HEK293 (cell line): Measurements from ENCODE around the gene SIGMAR1.

Experiments used
- CTCF ChIA-PET: fragments of 350-600 bp; formaldehyde crosslinking; extraction: SDS; loops from one replicate; lab custom pipeline; 2021; ENCODE audit warnings: antibody characterized with exemption; lab: Yijun Ruan, JAX
- POLR2A ChIA-PET: fragments of 300-600 bp; formaldehyde crosslinking; extraction: SDS; loops from one replicate; lab custom pipeline; 2020; ENCODE audit warnings: antibody characterized with exemption, inconsistent platforms; lab: Yijun Ruan, JAX
- H3K27ac ChIP-seq: fragments of 200-500 bp; sonication (Bioruptor generic); 2 replicates; pipeline ENCODE4 v1.5.1; 2014; ENCODE audit warnings: low read depth, low read length, control low read depth, inconsistent platforms; ENCODE audit errors: extremely low read depth
- H3K36me3 ChIP-seq, 2 experiments: fragments of 200-500 bp in 1 of 2; sonication (Bioruptor generic) in 1 of 2; 1 replicate in 1 of 2; 2 replicates in 1 of 2; pipeline ENCODE4 v1.5.1; 2014 to 2017; ENCODE audit warnings: inconsistent platforms in 2 of 2, low read length in 2 of 2; ENCODE audit not compliant: control insufficient read depth in 2 of 2, insufficient read depth in 1 of 2
- H3K4me1 ChIP-seq: fragments of 200-500 bp; sonication (Bioruptor generic); 2 replicates; pipeline ENCODE4 v1.5.1; 2014; ENCODE audit warnings: mild to moderate bottlenecking, low read length, inconsistent platforms; ENCODE audit not compliant: control insufficient read depth, insufficient read depth
- H3K4me3 ChIP-seq: 2 replicates; pipeline ENCODE4 v1.5.1; 2011; ENCODE audit warnings: low read depth, mild to moderate bottlenecking, control low read depth, low read length, moderate library complexity
- H3K9me3 ChIP-seq: fragments of 200-500 bp; sonication (Bioruptor generic); 2 replicates; pipeline ENCODE4 v1.5.1; 2014; ENCODE audit warnings: low read depth, low read length, inconsistent platforms; ENCODE audit not compliant: control insufficient read depth, insufficient read depth
- BCL11A ChIP-seq: fragments of 450-650 bp; formaldehyde crosslinking; IDR thresholded peaks from 2 replicates; pipeline ENCODE4 v1.5.1; 2016; ENCODE audit warnings: low read depth, missing biosample characterization, missing genetic modification characterization
- KLF9 ChIP-seq: fragments of 450-650 bp; formaldehyde crosslinking; IDR thresholded peaks from 2 replicates; pipeline ENCODE4 v1.5.1; 2016; ENCODE audit warnings: missing biosample characterization, missing genetic modification characterization, low read depth
- MZF1 ChIP-seq: fragments of 450-650 bp; formaldehyde crosslinking; IDR thresholded peaks from 2 replicates; pipeline ENCODE4 v1.5.1; 2017; ENCODE audit warnings: missing biosample characterization, missing genetic modification characterization, borderline replicate concordance
- REPIN1 ChIP-seq: fragments of 450-650 bp; formaldehyde crosslinking; IDR thresholded peaks from 2 replicates; pipeline ENCODE4 v1.5.1; 2017; ENCODE audit warnings: missing biosample characterization, missing genetic modification characterization, low read depth
- SETDB1 ChIP-seq: IDR thresholded peaks from one replicate; pipeline ENCODE4 v1.6.1; 2017; ENCODE audit warnings: mild to moderate bottlenecking, low read length, moderate library complexity, mixed read lengths; ENCODE audit not compliant: insufficient read length
- SP2 ChIP-seq: fragments of 450-650 bp; formaldehyde crosslinking; IDR thresholded peaks from 2 replicates; pipeline ENCODE4 v1.5.1; 2016; ENCODE audit warnings: missing biosample characterization, missing genetic modification characterization
- SP3 ChIP-seq: fragments of 450-650 bp; formaldehyde crosslinking; IDR thresholded peaks from 2 replicates; pipeline ENCODE4 v1.5.1; 2016; ENCODE audit warnings: missing biosample characterization, missing genetic modification characterization
- YY2 ChIP-seq: fragments of 450-650 bp; formaldehyde crosslinking; IDR thresholded peaks from 2 replicates; pipeline ENCODE4 v1.5.1; 2016; ENCODE audit warnings: missing biosample characterization, missing genetic modification characterization
- ZBTB1 ChIP-seq: fragments of 450-650 bp; formaldehyde crosslinking; IDR thresholded peaks from 2 replicates; pipeline ENCODE4 v1.5.1; 2016; ENCODE audit warnings: missing biosample characterization, missing genetic modification characterization
- ZBTB20 ChIP-seq: fragments of 450-650 bp; formaldehyde crosslinking; IDR thresholded peaks from 2 replicates; pipeline ENCODE4 v1.5.1; 2016; ENCODE audit warnings: missing biosample characterization, missing genetic modification characterization
- ZBTB48 ChIP-seq: fragments of 450-650 bp; formaldehyde crosslinking; IDR thresholded peaks from 2 replicates; pipeline ENCODE4 v1.5.1; 2016; ENCODE audit warnings: missing biosample characterization, missing genetic modification characterization
- ZEB2 ChIP-seq: fragments of 450-650 bp; formaldehyde crosslinking; IDR thresholded peaks from 2 replicates; pipeline ENCODE4 v1.5.1; 2016; ENCODE audit warnings: missing biosample characterization, missing genetic modification characterization
- ZFP69B ChIP-seq: fragments of 450-650 bp; formaldehyde crosslinking; IDR thresholded peaks from 2 replicates; pipeline ENCODE4 v1.5.1; 2016; ENCODE audit warnings: missing biosample characterization, missing genetic modification characterization
- ZNF2 ChIP-seq: fragments of 450-650 bp; formaldehyde crosslinking; IDR thresholded peaks from 2 replicates; pipeline ENCODE4 v1.5.1; 2016; ENCODE audit warnings: missing biosample characterization, missing genetic modification characterization
- ZNF239 ChIP-seq: fragments of 450-650 bp; formaldehyde crosslinking; IDR thresholded peaks from 2 replicates; pipeline ENCODE4 v1.5.1; 2016; ENCODE audit warnings: missing biosample characterization, missing genetic modification characterization
- ZNF366 ChIP-seq: fragments of 450-650 bp; formaldehyde crosslinking; conservative IDR thresholded peaks from 2 replicates; pipeline ENCODE4 v1.5.1; 2016; ENCODE audit warnings: missing biosample characterization, missing genetic modification characterization
- ZNF48 ChIP-seq: fragments of 450-650 bp; formaldehyde crosslinking; IDR thresholded peaks from 2 replicates; pipeline ENCODE4 v1.5.1; 2016; ENCODE audit warnings: missing biosample characterization, missing genetic modification characterization
- ZNF521 ChIP-seq: fragments of 450-650 bp; formaldehyde crosslinking; IDR thresholded peaks from 2 replicates; pipeline ENCODE4 v1.5.1; 2017; ENCODE audit warnings: missing biosample characterization, mild to moderate bottlenecking, missing genetic modification characterization
- ZNF548 ChIP-seq: fragments of 450-650 bp; formaldehyde crosslinking; IDR thresholded peaks from 2 replicates; pipeline ENCODE4 v1.5.1; 2016; ENCODE audit warnings: missing biosample characterization, missing genetic modification characterization
- ZNF629 ChIP-seq: fragments of 450-650 bp; formaldehyde crosslinking; IDR thresholded peaks from 2 replicates; pipeline ENCODE4 v1.5.1; 2017; ENCODE audit warnings: missing biosample characterization, missing genetic modification characterization
- ZSCAN23 ChIP-seq: fragments of 450-650 bp; formaldehyde crosslinking; IDR thresholded peaks from 2 replicates; pipeline ENCODE4 v1.5.1; 2016; ENCODE audit warnings: missing biosample characterization, missing genetic modification characterization
- TF ChIP-seq, protein P1 (sequence below): fragments of 450-650 bp; formaldehyde crosslinking; IDR thresholded peaks from 2 replicates; pipeline ENCODE4 v1.5.1; 2016; ENCODE audit warnings: missing biosample characterization, missing genetic modification characterization
- TF ChIP-seq, protein P2 (sequence below): fragments of 450-650 bp; IDR thresholded peaks from 2 replicates; pipeline ENCODE4 v1.5.1; 2018; ENCODE audit warnings: missing biosample characterization, missing genetic modification characterization
- TF ChIP-seq, protein P3 (sequence below): fragments of 450-650 bp; formaldehyde crosslinking; IDR thresholded peaks from 2 replicates; pipeline ENCODE4 v1.5.1; 2017; ENCODE audit warnings: missing biosample characterization, missing genetic modification characterization
- TF ChIP-seq, protein P4 (sequence below): IDR thresholded peaks from 2 replicates; pipeline ENCODE4 v1.6.1; 2011; ENCODE audit warnings: mild to moderate bottlenecking, low read depth, low read length, borderline replicate concordance
- TF ChIP-seq, protein P5 (sequence below): fragments of 450-650 bp; formaldehyde crosslinking; IDR thresholded peaks from 2 replicates; pipeline ENCODE4 v1.5.1; 2016; ENCODE audit warnings: missing biosample characterization, missing genetic modification characterization

SIGMAR1 gene

DNA sequence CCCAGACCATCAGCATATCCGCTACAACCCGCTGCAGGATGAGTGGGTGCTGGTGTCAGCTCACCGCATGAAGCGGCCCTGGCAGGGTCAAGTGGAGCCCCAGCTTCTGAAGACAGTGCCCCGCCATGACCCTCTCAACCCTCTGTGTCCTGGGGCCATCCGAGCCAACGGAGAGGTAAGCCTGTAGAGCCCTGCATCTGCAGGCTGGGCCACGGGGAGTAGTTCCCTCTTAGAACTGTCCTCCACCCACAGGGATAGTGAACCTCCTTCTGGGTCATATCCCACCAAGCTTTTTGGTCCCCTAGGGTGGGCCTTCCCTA is 9.5 kb upstream of the SIGMAR1 start:
- POLR2A ChIA-PET = interaction anchor here (0.6 to 5.7 kb wide), 8 partner anchors 10 to 42 kb away, joined by 3 to 90 read pairs (median 5); partner anchors contain the start of genes DCTN3 and SIGMAR1
- H3K4me1 ChIP-seq = no peaks in the 10 kb centered on the region; the same call in 1 of the 2 replicates
- CTCF ChIA-PET = interaction anchor here (0.6 to 13.3 kb wide), 9 partner anchors 9 to 314 kb away, joined by 3 to 125 read pairs (median 10); partner anchors contain the start of genes CCL19, CCL27 and SIGMAR1
- peaks cover 0 to 40% of the 10 kb centered on the region in 2 experiments; a peak in 2 of 3 replicates for H3K36me3 ChIP-seq
- peak overlapping the region; percentile 84 for H3K27ac ChIP-seq
- H3K4me3 ChIP-seq = peak overlapping the region; percentile 82
- H3K9me3 ChIP-seq = no peaks in the 10 kb centered on the region
- TF ChIP-seq, protein P1, sequence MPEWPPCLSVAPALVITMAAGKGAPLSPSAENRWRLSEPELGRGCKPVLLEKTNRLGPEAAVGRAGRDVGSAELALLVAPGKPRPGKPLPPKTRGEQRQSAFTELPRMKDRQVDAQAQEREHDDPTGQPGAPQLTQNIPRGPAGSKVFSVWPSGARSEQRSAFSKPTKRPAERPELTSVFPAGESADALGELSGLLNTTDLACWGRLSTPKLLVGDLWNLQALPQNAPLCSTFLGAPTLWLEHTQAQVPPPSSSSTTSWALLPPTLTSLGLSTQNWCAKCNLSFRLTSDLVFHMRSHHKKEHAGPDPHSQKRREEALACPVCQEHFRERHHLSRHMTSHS (tag by site-specific recombination) = no peak
- TF ChIP-seq SETDB1 = no peak
- TF ChIP-seq ZBTB20 (tag by site-specific recombination) = no peak
- TF ChIP-seq, protein P2, sequence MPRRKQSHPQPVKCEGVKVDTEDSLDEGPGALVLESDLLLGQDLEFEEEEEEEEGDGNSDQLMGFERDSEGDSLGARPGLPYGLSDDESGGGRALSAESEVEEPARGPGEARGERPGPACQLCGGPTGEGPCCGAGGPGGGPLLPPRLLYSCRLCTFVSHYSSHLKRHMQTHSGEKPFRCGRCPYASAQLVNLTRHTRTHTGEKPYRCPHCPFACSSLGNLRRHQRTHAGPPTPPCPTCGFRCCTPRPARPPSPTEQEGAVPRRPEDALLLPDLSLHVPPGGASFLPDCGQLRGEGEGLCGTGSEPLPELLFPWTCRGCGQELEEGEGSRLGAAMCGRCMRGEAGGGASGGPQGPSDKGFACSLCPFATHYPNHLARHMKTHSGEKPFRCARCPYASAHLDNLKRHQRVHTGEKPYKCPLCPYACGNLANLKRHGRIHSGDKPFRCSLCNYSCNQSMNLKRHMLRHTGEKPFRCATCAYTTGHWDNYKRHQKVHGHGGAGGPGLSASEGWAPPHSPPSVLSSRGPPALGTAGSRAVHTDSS (tag by site-specific recombination) = no peak
- no peak for TF ChIP-seq ZBTB48 (tag by site-specific recombination)
- TF ChIP-seq SP2 = no peak
- no peak for TF ChIP-seq MZF1 (tag by site-specific recombination)
- TF ChIP-seq ZNF548 (tag by site-specific recombination) = no peak
- no peak for TF ChIP-seq ZNF629 (tag by site-specific recombination)
- no peak for TF ChIP-seq BCL11A (tag by site-specific recombination)
- TF ChIP-seq ZSCAN23 (tag by site-specific recombination) = no peak
- no peak for TF ChIP-seq ZFP69B (tag by site-specific recombination)
- TF ChIP-seq, protein P3, sequence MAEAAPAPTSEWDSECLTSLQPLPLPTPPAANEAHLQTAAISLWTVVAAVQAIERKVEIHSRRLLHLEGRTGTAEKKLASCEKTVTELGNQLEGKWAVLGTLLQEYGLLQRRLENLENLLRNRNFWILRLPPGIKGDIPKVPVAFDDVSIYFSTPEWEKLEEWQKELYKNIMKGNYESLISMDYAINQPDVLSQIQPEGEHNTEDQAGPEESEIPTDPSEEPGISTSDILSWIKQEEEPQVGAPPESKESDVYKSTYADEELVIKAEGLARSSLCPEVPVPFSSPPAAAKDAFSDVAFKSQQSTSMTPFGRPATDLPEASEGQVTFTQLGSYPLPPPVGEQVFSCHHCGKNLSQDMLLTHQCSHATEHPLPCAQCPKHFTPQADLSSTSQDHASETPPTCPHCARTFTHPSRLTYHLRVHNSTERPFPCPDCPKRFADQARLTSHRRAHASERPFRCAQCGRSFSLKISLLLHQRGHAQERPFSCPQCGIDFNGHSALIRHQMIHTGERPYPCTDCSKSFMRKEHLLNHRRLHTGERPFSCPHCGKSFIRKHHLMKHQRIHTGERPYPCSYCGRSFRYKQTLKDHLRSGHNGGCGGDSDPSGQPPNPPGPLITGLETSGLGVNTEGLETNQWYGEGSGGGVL = no peak

DNA sequence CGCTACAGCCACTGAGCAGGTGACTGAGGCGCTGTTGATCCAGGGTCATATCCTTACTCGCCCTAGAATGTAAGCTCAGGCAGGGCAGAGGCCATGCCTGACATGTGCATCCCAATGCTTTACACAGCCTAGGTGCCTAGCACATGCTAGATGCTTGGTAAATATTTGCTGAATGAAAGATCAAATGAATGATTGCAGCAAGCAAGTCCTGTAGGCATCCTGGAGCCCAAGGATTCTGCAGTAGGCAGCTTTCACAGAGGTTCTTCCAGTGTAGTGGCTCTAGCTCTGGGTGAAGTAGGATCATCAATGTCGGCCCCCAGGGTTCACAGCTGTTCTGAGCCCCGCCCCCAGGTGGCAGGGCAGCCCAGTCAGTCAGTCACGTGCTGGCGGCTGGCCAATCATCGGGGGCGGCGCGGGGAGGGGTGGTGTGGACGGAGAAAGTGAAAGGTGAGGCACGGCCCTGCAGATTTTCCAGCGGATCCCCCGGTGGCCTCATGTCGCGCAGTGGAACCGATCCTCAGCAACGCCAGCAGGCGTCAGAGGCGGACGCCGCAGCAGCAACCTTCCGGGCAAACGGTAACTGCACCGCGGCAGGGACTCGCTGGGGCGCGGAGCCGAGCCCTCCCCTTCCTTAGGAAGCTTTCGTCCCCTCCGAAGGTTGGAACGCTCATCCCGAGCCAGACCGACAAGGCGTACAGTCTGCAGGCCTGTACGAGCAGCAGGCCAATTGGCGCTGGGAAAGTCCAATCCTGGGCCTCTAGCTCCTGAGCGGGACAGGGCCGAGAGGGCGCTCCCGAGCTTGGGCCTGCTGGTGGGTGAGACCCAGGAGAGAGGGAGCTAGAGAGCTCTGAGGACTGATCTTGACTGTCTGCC is 8.9 kb upstream of the SIGMAR1 start, which contains the start of gene GALT:
Gene GALT (plus strand): TSS at position 465 of the 873 bp plus-strand sequence. CDS start 30 bp downstream, at position 495.
- peaks cover 0 to 40% of the 10 kb centered on the region in 2 experiments; a peak in 2 of 3 replicates for H3K36me3 ChIP-seq
- H3K27ac ChIP-seq = peak within 1 kb of the TSS; percentile 84
- H3K4me3 ChIP-seq = peak within 1 kb of the TSS; percentile 82
- no peaks in the 10 kb centered on the region for H3K9me3 ChIP-seq
- POLR2A ChIA-PET = interaction anchor here (0.6 to 5.7 kb wide), 11 partner anchors 8 to 190 kb away, joined by 3 to 90 read pairs (median 4); partner anchors contain the start of genes CCL21, DCTN3 and SIGMAR1
- CTCF ChIA-PET = interaction anchor here (0.6 to 13.3 kb wide), 11 partner anchors 10 to 314 kb away, joined by 3 to 125 read pairs (median 4); partner anchors contain the start of genes CCL19, CCL27, DCTN3 and SIGMAR1
- H3K4me1 ChIP-seq = no peaks in the 10 kb centered on the region; the same call in 1 of the 2 replicates
- peak; percentile 86 for TF ChIP-seq KLF9 (tag by site-specific recombination)
- no peak for TF ChIP-seq ZNF48 (tag by site-specific recombination)
- peak; percentile 70; the same call in 1 of the 2 replicates for TF ChIP-seq ZEB2
- peak; percentile 27; the same call in 1 of the 2 replicates for TF ChIP-seq ZNF2 (tag by site-specific recombination)
- TF ChIP-seq ZNF521 (tag by site-specific recombination) = no peak
- TF ChIP-seq, protein P4, sequence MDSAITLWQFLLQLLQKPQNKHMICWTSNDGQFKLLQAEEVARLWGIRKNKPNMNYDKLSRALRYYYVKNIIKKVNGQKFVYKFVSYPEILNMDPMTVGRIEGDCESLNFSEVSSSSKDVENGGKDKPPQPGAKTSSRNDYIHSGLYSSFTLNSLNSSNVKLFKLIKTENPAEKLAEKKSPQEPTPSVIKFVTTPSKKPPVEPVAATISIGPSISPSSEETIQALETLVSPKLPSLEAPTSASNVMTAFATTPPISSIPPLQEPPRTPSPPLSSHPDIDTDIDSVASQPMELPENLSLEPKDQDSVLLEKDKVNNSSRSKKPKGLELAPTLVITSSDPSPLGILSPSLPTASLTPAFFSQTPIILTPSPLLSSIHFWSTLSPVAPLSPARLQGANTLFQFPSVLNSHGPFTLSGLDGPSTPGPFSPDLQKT = no peak
- no peak for TF ChIP-seq ZSCAN23 (tag by site-specific recombination)
- TF ChIP-seq, protein P5, sequence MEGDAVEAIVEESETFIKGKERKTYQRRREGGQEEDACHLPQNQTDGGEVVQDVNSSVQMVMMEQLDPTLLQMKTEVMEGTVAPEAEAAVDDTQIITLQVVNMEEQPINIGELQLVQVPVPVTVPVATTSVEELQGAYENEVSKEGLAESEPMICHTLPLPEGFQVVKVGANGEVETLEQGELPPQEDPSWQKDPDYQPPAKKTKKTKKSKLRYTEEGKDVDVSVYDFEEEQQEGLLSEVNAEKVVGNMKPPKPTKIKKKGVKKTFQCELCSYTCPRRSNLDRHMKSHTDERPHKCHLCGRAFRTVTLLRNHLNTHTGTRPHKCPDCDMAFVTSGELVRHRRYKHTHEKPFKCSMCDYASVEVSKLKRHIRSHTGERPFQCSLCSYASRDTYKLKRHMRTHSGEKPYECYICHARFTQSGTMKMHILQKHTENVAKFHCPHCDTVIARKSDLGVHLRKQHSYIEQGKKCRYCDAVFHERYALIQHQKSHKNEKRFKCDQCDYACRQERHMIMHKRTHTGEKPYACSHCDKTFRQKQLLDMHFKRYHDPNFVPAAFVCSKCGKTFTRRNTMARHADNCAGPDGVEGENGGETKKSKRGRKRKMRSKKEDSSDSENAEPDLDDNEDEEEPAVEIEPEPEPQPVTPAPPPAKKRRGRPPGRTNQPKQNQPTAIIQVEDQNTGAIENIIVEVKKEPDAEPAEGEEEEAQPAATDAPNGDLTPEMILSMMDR (tag by site-specific recombination) = peak; percentile 98
- 0 out of 2 replicates have a peak, but pooled peaks have one; percentile 45 for TF ChIP-seq YY2 (tag by site-specific recombination)
- TF ChIP-seq ZBTB1 = no peak
- TF ChIP-seq REPIN1 = 0 out of 2 replicates have a peak, but pooled peaks have one; percentile 72
- peak; percentile 65 for TF ChIP-seq SP3
- TF ChIP-seq ZNF366 (tag by site-specific recombination) = 0 out of 2 replicates have a peak, but pooled peaks have one; percentile 38
- no peak for TF ChIP-seq BCL11A (tag by site-specific recombination)
- no peak for TF ChIP-seq ZNF239
- TF ChIP-seq MZF1 (tag by site-specific recombination) = peak; percentile 63; the same call in 1 of the 2 replicates
